Testis (tissue), 3 donors: ENCODE data around the gene NOXO1. TPM values are rescaled to one million over a fixed set of nuclear protein-coding genes. Genes with fewer than 3 reads are reported as not detected.

ENCODE experiments used
- DNase-seq: peaks from one replicate; pipeline ENCODE4 v3.0.0-alpha.2; 2019
- H3K27ac ChIP-seq, 2 donors: fragments of 200-600 bp; sonication (generic); one replicate each; pipeline ENCODE4 v1.5.1; 2019
- H3K27me3 ChIP-seq: fragments of 200-600 bp; sonication (generic); one replicate; pipeline ENCODE4 v1.5.1; 2019
- H3K36me3 ChIP-seq: fragments of 200-600 bp; sonication (generic); one replicate; pipeline ENCODE4 v1.5.1; 2017; ENCODE audit warnings: low read depth; ENCODE audit errors: missing control alignments
- H3K4me1 ChIP-seq: fragments of 200-600 bp; sonication (generic); one replicate; pipeline ENCODE4 v1.5.1; 2019
- H3K4me3 ChIP-seq, 2 donors: fragments of 200-600 bp; sonication (generic); one replicate each; pipeline ENCODE4 v1.5.1; 2017 to 2019
- H3K9me3 ChIP-seq: fragments of 200-600 bp; sonication (generic); one replicate; pipeline ENCODE4 v1.5.1; 2017
- POLR2A ChIP-seq: fragments of 450-650 bp; IDR thresholded peaks from one replicate; pipeline ENCODE4 v1.6.1; 2017; ENCODE audit warnings: antibody characterized with exemption, mild to moderate bottlenecking, moderate library complexity
- WGBS, 2 donors: methylation state at CpG; one replicate each; pipeline ENCODE4 v1.1.5; 2018; 5-methylcytosine and 5-hydroxymethylcytosine counted together
- intact Hi-C: fragments of 100-400 bp; cut with DNase I; formaldehyde crosslinking; loops from one replicate; pipeline ENCODE4 v1.15.1; 2023; ENCODE audit warnings: low total_unique reads
- polyA plus RNA-seq: library from polyadenylated mRNA; stranded (reverse); fragments of 350-450 nt; fragmentation: Illumina TruSeq; extraction: RNeasy Lipid Tissue Mini Kit (QIAGEN cat#74804); gene quantifications from one replicate; pipeline ENCODE4 v1.2.3, GENCODE V29; 2014; ENCODE audit warnings: low read depth, low replicate concordance; ENCODE audit not compliant: insufficient read depth
- total RNA-seq, 2 donors: library from RNA; depleted of rRNA; stranded (reverse); fragments of >200 nt; gene quantifications; one replicate each; pipeline ENCODE4 v1.2.3, GENCODE V29; 2016
- TF ChIP-seq, protein P1 (sequence below), 3 experiments: fragments of 450-650 bp in 2 of 3; fragments of 200-600 bp in 1 of 3; sonication (generic) in 1 of 3; IDR thresholded peaks; one replicate each; pipeline ENCODE4 v1.5.1; 2016 to 2019; ENCODE audit warnings: antibody characterized with exemption in 3 of 3, mild to moderate bottlenecking in 2 of 3, moderate library complexity in 1 of 3

The NOXO1 gene
- total and polyA plus RNA-seq, 3 donors from 2014 or later = 3.7 to 7.6 (median 4.8) TPM

DNA sequence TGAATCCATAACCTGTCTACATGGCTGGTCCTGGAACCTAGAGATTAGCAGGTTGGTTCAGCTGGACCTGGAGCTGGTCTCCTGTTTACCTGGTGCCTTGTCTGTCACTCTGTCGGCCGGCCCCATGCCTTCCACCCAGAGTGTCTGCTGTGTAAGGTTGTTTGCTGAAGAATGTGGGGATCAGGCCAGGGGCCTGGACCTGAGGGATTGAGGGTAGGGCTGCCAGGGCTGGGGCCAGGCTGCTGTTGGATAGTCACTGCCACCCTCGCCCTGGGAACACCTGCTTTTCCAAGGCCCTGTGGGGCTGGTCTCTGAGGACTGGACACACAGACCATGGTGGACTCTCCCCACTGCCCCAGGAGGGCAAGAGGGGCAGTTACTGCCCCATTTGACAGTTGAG, 46.9 kb upstream of the NOXO1 start:
- H3K27me3 ChIP-seq = no peaks in the 10 kb centered on the region
- no peaks in the 10 kb centered on the region for H3K36me3 ChIP-seq
- WGBS, 2 donors = 73 to 92% methylated on average over 2 to 3 of the region's 3 CpGs
- no peak for DNase-seq
- intact Hi-C loops = loop anchor here (5.0 to 10.0 kb wide), 2 partner anchors 57 to 114 kb away; no protein-coding TSS in a partner anchor
- H3K4me1 ChIP-seq = peaks cover 25% of the 10 kb centered on the region
- TF ChIP-seq, protein P1, sequence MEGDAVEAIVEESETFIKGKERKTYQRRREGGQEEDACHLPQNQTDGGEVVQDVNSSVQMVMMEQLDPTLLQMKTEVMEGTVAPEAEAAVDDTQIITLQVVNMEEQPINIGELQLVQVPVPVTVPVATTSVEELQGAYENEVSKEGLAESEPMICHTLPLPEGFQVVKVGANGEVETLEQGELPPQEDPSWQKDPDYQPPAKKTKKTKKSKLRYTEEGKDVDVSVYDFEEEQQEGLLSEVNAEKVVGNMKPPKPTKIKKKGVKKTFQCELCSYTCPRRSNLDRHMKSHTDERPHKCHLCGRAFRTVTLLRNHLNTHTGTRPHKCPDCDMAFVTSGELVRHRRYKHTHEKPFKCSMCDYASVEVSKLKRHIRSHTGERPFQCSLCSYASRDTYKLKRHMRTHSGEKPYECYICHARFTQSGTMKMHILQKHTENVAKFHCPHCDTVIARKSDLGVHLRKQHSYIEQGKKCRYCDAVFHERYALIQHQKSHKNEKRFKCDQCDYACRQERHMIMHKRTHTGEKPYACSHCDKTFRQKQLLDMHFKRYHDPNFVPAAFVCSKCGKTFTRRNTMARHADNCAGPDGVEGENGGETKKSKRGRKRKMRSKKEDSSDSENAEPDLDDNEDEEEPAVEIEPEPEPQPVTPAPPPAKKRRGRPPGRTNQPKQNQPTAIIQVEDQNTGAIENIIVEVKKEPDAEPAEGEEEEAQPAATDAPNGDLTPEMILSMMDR (IDR thresholded peaks at IDR 0.05) = no peak
- TF ChIP-seq POLR2A = no peak
- H3K27ac ChIP-seq = peak overlapping the region in 1 of 2 donors; percentile 64
- H3K9me3 ChIP-seq = no peaks in the 10 kb centered on the region
- no peak overlapping the region for H3K4me3 ChIP-seq

DNA sequence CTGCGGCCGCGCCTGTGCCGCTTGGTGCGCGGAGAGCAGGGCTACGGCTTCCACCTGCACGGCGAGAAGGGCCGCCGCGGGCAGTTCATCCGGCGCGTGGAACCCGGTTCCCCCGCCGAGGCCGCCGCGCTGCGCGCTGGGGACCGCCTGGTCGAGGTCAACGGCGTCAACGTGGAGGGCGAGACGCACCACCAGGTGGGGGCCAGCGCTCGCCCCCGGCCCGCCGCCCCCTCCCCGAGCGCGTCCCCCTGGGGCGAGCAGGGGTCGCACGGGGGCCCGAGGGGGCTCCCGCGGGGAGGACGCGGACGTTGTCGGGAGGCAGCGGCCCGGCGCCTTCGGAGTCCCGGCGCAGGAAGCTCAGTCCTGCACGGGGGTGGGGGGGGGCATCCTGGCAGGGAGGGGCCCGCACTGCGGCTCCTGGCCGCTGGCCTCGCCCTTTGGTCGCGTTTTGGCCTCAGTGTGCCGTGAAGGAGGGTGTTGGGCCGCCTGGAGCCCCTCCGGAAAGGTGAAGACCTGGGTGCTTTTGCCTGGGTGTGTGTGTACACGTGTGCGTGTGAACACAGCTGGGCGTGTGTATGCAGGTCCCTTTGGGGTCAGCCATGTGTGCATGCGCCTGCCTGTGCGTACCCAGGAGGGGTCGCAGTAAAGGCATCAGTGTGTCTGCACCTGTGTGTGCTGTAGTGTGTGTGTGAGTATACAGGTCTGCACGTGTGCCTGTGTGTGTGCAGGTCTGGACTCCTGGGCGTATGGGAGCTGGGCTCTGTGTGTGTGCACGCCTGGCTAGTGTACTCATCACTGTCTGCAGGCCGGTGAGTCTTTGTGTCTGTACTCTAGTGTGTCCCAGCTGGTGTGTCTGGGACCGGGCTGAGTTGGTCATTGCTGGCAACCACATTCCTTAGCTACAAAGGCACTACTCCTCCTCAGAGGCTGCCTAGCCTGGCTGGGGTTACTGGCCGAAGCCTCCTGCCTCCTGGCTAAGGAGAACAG, 46.0 kb upstream of the NOXO1 start:
- TF ChIP-seq, protein P1 (IDR thresholded peaks at IDR 0.05) = no peak
- TF ChIP-seq POLR2A = no peak
- peak overlapping the region; percentile 62 for H3K4me3 ChIP-seq
- intact Hi-C loops = loop anchor here (5.0 to 10.0 kb wide), 2 partner anchors 57 to 115 kb away; no protein-coding TSS in a partner anchor
- peaks cover 22% of the 10 kb centered on the region for H3K4me1 ChIP-seq
- WGBS, 2 donors = 11 to 50% methylated on average over 1 to 40 of the region's 76 CpGs
- H3K27ac ChIP-seq = peak overlapping the region in 1 of 2 donors; percentile 64
- H3K9me3 ChIP-seq = no peaks in the 10 kb centered on the region
- no peaks in the 10 kb centered on the region for H3K27me3 ChIP-seq
- DNase-seq = peak; percentile 28
- no peaks in the 10 kb centered on the region for H3K36me3 ChIP-seq

DNA sequence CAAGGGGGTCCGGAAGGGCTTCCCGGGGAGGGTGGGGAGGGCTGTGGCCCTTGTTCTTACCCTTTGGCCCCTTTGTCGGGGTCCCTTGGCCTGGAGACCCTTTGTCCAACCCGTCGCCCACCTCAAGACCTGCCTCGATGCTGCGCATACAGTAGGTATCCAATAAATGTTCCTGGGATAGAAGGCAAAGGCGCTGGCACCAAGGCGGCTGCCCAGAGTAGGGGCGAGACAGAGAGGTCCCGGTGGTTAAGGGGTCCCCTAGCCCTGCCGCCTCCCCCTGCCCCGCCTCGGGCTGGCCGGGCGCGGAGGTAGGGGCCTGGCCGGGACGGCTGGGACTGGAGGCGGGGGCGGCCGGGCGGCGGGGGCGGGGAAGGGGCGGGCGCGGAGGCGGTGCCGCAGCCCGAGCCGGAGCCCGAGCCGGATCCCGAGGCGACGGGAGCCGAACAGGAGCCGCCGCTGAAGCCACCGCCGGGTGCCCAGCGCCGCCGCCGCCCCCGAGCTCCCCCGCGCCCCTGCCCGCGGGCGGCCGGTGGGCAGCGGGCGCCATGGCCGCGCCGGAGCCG, 45.3 kb upstream of the NOXO1 start, which contains the start of gene NHERF2:
Gene NHERF2 (plus strand): TSS at position 442 of the 563 bp plus-strand sequence. CDS start 104 bp downstream, at position 546.
- DNase-seq = peak; percentile 50
- Histone ChIP-seq H3K27me3 (no peaks in the 10 kb centered on the region), H3K4me3 (peak within 1 kb of the TSS; percentile 62), H3K4me1 (peaks cover 20% of the 10 kb centered on the region), H3K9me3 (no peaks in the 10 kb centered on the region), H3K36me3 (no peaks in the 10 kb centered on the region), H3K27ac (peak within 1 kb of the TSS; percentile 57 to 64)
- WGBS, 2 donors = 17 to 60% methylated on average over 1 to 29 of the region's 59 CpGs
- TF ChIP-seq, protein P1 (IDR thresholded peaks at IDR 0.05) = no peak
- TF ChIP-seq POLR2A = no peak
- intact Hi-C loops = loop anchor here (5.0 to 10.0 kb wide), 2 partner anchors 58 to 116 kb away; no protein-coding TSS in a partner anchor

DNA sequence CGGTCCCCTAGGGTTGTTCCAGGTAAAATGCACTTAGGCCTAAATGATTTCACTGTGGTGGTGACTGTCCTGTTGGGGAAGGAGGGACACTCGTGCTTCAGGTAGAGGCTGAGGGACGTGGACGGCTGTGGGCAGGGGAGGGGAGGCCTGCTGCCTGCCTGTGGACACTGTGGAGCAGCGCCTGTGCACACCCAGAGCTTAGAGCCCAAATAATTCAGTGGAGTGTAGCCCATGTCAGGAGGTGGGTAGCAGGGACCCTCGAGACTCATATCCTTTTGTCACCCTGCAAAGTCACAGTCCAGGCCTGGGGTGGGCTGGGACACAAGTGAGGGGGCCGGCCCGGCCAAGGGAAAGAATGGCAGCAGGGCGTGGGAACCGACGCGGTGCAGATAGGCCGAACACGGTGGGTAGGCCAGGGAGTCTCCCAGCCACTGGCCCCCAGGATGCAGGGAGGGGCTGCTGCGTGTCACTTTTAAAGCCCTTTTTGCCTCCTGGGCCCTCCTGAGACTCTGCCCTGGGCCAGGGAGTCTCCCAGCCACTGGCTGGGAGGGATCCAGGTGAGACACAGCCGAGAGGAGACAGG, 44.7 kb upstream of the NOXO1 start:
- peak overlapping the region; percentile 57 to 63 for H3K27ac ChIP-seq
- WGBS, 2 donors = 65 to 76% methylated on average over 14 to 16 of the region's 16 CpGs
- H3K9me3 ChIP-seq = no peaks in the 10 kb centered on the region
- peak overlapping the region in 1 of 2 donors; percentile 40 for H3K4me3 ChIP-seq
- TF ChIP-seq, protein P1 (IDR thresholded peaks at IDR 0.05) = no peak
- no peak for TF ChIP-seq POLR2A
- H3K4me1 ChIP-seq = peaks cover 20% of the 10 kb centered on the region
- intact Hi-C loops = loop anchor here (5.0 to 10.0 kb wide), 2 partner anchors 59 to 116 kb away; no protein-coding TSS in a partner anchor
- H3K36me3 ChIP-seq = no peaks in the 10 kb centered on the region
- no peak for DNase-seq
- H3K27me3 ChIP-seq = no peaks in the 10 kb centered on the region
